ENCODE measurements around the gene ENPP6.

ENPP6 gene

DNA sequence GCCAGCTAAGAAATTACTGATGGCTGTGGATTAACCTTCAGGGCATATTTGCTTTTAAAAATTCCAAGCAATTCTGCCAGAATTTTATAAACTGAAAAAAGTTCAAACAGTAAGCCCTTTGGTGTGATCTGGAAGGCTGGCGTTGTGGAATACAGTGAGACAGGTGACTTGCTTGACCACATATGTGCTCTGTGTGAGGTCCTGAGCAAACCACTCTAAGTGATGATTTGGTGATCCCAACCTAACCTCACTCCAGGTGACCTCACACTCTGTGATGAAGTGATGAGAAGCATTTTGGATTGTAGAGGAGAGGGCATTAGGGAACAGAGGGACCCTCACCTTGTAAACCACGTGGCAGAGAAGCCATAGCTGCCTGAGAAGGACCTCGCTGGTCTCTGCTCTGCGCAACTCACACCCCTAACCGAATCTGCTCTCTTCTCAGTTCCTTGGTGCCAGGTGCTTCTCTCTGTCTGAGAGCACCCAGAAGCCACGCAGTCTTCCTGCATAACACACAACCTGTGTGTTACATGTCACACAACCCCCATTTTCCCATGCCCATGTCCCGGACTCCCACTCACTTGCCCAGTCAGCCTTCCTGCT, 106.3 kb downstream of the ENPP6 start:
- POLR2A ChIA-PET = no interaction called here
- no peaks in the 10 kb centered on the region for H3K9me3 ChIP-seq (ENCODE audit: control insufficient read depth, insufficient read depth, low read depth, low read length)
- H3K36me3 ChIP-seq (ENCODE audit: control insufficient read depth in 2 of 2, insufficient read depth in 1 of 2, low read length in 2 of 2) = no peaks in the 10 kb centered on the region
- TF ChIP-seq ZIC2 (tag by site-specific recombination; IDR thresholded peaks at IDR 0.05) = no peak
- TF ChIP-seq ZFP69B (tag by site-specific recombination; IDR thresholded peaks at IDR 0.05) = no peak
- no peak for TF ChIP-seq BCL11A (tag by site-specific recombination; IDR thresholded peaks at IDR 0.05; ENCODE audit: low read depth)
- TF ChIP-seq ZNF23 (tag by site-specific recombination; IDR thresholded peaks at IDR 0.05; ENCODE audit: borderline replicate concordance) = no peak
- TF ChIP-seq, protein P1, sequence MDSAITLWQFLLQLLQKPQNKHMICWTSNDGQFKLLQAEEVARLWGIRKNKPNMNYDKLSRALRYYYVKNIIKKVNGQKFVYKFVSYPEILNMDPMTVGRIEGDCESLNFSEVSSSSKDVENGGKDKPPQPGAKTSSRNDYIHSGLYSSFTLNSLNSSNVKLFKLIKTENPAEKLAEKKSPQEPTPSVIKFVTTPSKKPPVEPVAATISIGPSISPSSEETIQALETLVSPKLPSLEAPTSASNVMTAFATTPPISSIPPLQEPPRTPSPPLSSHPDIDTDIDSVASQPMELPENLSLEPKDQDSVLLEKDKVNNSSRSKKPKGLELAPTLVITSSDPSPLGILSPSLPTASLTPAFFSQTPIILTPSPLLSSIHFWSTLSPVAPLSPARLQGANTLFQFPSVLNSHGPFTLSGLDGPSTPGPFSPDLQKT (IDR thresholded peaks at IDR 0.05; ENCODE audit: borderline replicate concordance, low read depth, low read length) = no peak
- CTCF ChIA-PET = interaction anchor here (1.1 kb wide), 1 partner anchor 11 kb away, joined by 6 read pairs; no protein-coding TSS in a partner anchor
- H3K4me1 ChIP-seq (ENCODE audit: control insufficient read depth, insufficient read depth, low read length) = no peaks in the 10 kb centered on the region
- H3K4me3 ChIP-seq (ENCODE audit: low read depth, low read length) = no peak overlapping the region
- H3K27ac ChIP-seq (ENCODE audit: extremely low read depth, low read depth, low read length) = no peak overlapping the region

DNA sequence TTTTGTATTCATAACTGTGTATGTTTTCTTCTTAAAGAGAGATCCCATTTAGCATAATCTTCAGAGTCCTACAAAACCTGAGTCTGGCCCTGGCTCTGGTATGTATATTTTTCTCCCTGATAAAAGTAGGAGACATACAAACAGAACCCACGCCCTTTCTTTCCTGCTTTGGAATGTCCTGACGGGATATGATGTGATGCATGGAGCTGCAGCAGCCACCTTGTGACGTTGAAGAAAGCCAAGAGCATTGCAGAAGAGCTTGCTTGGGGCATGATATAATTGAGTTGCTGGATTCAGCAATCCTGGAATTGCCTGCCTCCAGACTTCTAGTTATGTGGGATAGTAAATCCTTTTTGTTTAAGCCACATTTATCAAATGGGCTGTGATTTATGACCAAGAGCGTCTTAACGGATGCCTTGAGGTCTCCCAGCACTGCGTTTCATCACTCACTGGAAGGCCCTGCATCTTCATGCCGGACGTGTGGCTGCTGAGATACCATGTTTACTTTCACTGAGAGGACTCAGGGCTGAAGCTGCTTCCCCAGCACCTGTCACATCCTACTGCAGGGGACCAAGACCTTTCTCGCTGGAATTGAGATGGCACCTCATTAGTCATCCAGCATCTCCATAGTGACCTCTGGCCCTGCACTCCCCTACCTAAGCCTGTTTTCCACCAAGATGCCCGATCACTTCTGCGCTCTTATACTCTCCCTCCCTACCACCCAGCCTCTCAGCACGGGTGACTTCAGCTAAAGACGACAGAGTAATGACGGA, 107.0 kb downstream of the ENPP6 start:
- ChIA-PET POLR2A (no interaction called here), CTCF (interaction anchor here (0.7 kb wide), 1 partner anchor 11 kb away, joined by 4 read pairs; no protein-coding TSS in a partner anchor)

DNA sequence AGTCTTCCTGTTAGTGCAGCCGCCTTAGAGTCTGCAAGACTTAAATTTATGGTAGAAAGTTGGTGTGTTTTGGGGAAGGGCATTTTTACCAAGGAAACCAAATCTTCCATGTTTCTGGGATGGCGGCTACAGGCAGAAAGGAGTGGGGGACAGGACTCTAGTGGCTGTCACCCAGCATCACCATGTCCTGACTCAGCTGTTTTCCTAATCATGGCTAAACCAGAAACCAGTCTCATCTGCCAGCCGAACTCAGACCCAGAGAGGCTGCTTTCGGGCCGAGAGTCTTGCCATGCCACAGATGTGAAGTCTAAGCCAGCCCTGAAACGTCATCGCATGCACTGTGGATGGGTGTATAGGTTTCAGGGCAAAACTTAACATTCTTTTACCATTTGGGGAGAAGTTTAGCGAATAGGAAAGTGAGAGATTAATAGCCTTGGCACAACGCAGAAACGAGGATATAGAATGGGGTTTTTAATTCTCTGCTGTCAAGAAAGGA, 109.6 kb downstream of the ENPP6 start:
- Histone ChIP-seq H3K27ac (ENCODE audit: extremely low read depth, low read depth, low read length) (no peak overlapping the region), H3K9me3 (ENCODE audit: control insufficient read depth, insufficient read depth, low read depth, low read length) (no peaks in the 10 kb centered on the region), H3K4me1 (ENCODE audit: control insufficient read depth, insufficient read depth, low read length) (no peaks in the 10 kb centered on the region), H3K36me3 (ENCODE audit: control insufficient read depth in 2 of 2, insufficient read depth in 1 of 2, low read length in 2 of 2) (no peaks in the 10 kb centered on the region), H3K4me3 (ENCODE audit: low read depth, low read length) (no peak overlapping the region)
- TF ChIP-seq, protein P2, sequence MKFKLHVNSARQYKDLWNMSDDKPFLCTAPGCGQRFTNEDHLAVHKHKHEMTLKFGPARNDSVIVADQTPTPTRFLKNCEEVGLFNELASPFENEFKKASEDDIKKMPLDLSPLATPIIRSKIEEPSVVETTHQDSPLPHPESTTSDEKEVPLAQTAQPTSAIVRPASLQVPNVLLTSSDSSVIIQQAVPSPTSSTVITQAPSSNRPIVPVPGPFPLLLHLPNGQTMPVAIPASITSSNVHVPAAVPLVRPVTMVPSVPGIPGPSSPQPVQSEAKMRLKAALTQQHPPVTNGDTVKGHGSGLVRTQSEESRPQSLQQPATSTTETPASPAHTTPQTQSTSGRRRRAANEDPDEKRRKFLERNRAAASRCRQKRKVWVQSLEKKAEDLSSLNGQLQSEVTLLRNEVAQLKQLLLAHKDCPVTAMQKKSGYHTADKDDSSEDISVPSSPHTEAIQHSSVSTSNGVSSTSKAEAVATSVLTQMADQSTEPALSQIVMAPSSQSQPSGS (tag by site-specific recombination; IDR thresholded peaks at IDR 0.05; ENCODE audit: low read depth) = no peak
- TF ChIP-seq SETDB1 (IDR thresholded peaks at IDR 0.05; ENCODE audit: insufficient read length, low read length) (no peak), ZNF211 (tag by site-specific recombination; IDR thresholded peaks at IDR 0.05; ENCODE audit: low read depth) (no peak), ZNF416 (tag by site-specific recombination; IDR thresholded peaks at IDR 0.05) (no peak), ZNF664 (tag by site-specific recombination; IDR thresholded peaks at IDR 0.05) (no peak), ZNF701 (tag by site-specific recombination; IDR thresholded peaks at IDR 0.05) (no peak), ZBTB8A (tag by site-specific recombination; IDR thresholded peaks at IDR 0.05) (no peak), ZNF350 (tag by site-specific recombination; IDR thresholded peaks at IDR 0.05) (no peak)
- TF ChIP-seq, protein P3, sequence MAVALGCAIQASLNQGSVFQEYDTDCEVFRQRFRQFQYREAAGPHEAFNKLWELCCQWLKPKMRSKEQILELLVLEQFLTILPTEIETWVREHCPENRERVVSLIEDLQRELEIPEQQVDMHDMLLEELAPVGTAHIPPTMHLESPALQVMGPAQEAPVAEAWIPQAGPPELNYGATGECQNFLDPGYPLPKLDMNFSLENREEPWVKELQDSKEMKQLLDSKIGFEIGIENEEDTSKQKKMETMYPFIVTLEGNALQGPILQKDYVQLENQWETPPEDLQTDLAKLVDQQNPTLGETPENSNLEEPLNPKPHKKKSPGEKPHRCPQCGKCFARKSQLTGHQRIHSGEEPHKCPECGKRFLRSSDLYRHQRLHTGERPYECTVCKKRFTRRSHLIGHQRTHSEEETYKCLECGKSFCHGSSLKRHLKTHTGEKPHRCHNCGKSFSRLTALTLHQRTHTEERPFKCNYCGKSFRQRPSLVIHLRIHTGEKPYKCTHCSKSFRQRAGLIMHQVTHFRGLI (tag by site-specific recombination; IDR thresholded peaks at IDR 0.05) = no peak
- TF ChIP-seq, protein P4, sequence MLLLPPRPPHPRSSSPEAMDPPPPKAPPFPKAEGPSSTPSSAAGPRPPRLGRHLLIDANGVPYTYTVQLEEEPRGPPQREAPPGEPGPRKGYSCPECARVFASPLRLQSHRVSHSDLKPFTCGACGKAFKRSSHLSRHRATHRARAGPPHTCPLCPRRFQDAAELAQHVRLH (tag by site-specific recombination; IDR thresholded peaks at IDR 0.05) = no peak
- POLR2A ChIA-PET = no interaction called here
- CTCF ChIA-PET = interaction anchor here (0.6 to 2.3 kb wide), 4 partner anchors 8 to 26 kb away, joined by 3 to 15 read pairs (median 4); no protein-coding TSS in a partner anchor

More for the DNA sequence above, 107.0 kb downstream of the ENPP6 start:
- Histone ChIP-seq H3K4me1 (ENCODE audit: control insufficient read depth, insufficient read depth, low read length) (no peaks in the 10 kb centered on the region), H3K9me3 (ENCODE audit: control insufficient read depth, insufficient read depth, low read depth, low read length) (no peaks in the 10 kb centered on the region), H3K36me3 (ENCODE audit: control insufficient read depth in 2 of 2, insufficient read depth in 1 of 2, low read length in 2 of 2) (no peaks in the 10 kb centered on the region), H3K27ac (ENCODE audit: extremely low read depth, low read depth, low read length) (no peak overlapping the region), H3K4me3 (ENCODE audit: low read depth, low read length) (no peak overlapping the region)
- TF ChIP-seq SETDB1 (IDR thresholded peaks at IDR 0.05; ENCODE audit: insufficient read length, low read length) (peak; percentile 63), ZNF184 (tag by site-specific recombination; IDR thresholded peaks at IDR 0.05) (no peak)

Data from HEK293 (cell line).